ENCODE results near the gene CNN1. TPM values are rescaled to one million over a fixed set of nuclear protein-coding genes. Genes with fewer than 3 reads are reported as not detected.
A peak's percentile ranks its signal among the peaks of the same experiment; 100 is the strongest.
"Not testable (repeated sequence)": the region's sequence is repeated elsewhere in the genome, so short reads cannot be mapped to it uniquely, and the experiment has no call there.

Gene CNN1
- polyA plus RNA-seq, 3 donors from 2014 or later: not detected

GRCh38 chr19:11586331-11586730 lies 47.7 kb downstream of the CNN1 start:
- Mint-ChIP-seq H3K27me3 (ENCODE audit: low read depth in 3 of 3) (peaks cover 0 to 5% (median 0%) of the 10 kb centered on the region in 3 donors), H3K27ac (peak overlapping the region in 1 of 6 donors; percentile 28), H3K4me3 (no peak overlapping the region), H3K36me3 (peaks cover 0 to 4% (median 0%) of the 10 kb centered on the region in 3 donors), H3K4me1 (peaks cover 14 to 16% of the 10 kb centered on the region in 2 donors), H3K9me3 (peaks cover 0 to 1% (median 0%) of the 10 kb centered on the region in 6 donors)
- no peak for DNase-seq

- H3K27me3 Mint-ChIP-seq (ENCODE audit: low read depth in 3 of 3): peaks cover 0 to 5% (median 0%) of the 10 kb centered on the region in 3 donors
- H3K9me3 Mint-ChIP-seq: peaks cover 0 to 1% (median 0%) of the 10 kb centered on the region in 6 donors
- no peak overlapping the region for H3K4me3 Mint-ChIP-seq
- H3K27ac Mint-ChIP-seq: peak overlapping the region in 2 of 6 donors; percentile 20 to 64
- peak; percentile 71 to 73 (median 73) for DNase-seq
- peaks cover 5 to 6% of the 10 kb centered on the region in 2 donors for H3K4me1 Mint-ChIP-seq
- H3K36me3 Mint-ChIP-seq: no peaks in the 10 kb centered on the region
Measured at GRCh38 chr19:11587302-11587974, 48.8 kb downstream of the CNN1 start.

DNA sequence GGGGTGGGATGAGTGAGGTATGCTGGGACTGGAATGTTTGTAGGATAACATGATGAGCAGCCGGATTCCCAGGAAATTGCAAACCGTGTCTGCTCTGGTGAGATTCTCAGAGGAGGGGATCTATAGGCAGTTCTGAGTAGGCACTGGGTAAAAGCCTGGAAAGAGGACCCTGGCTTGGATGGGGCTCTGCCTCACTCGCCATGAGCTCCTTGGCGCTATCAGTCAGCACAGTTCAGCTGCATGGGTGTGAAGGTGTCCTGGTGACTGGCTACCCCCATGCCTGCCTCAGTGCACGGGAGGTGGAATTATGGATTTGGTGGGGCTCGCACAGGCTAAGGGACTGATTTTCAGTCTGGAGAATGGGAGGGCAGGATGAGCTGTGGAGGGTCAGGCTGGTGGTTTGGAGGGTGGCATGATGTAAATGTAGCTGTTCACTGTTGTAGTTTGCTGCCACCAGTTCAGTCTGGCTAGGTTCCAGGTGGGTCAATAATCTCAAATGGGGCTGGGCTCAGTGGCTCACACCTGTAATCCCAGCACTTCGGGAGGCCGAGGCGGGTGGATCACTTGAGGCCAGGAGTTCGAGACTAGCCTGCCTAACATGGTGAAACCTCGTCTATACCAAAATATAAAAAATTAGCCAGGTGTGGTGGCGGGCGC lies 49.5 kb downstream of the CNN1 start:
- Mint-ChIP-seq H3K36me3 (no peaks in the 10 kb centered on the region), H3K4me3 (no peak overlapping the region), H3K27ac (peak overlapping the region in 2 of 6 donors; percentile 20 to 64), H3K9me3 (peaks cover 0 to 1% (median 0%) of the 10 kb centered on the region in 6 donors), H3K4me1 (peaks cover 5 to 6% of the 10 kb centered on the region in 2 donors), H3K27me3 (ENCODE audit: low read depth in 3 of 3) (peaks cover 0 to 5% (median 0%) of the 10 kb centered on the region in 3 donors)
- DNase-seq: no peak

DNA sequence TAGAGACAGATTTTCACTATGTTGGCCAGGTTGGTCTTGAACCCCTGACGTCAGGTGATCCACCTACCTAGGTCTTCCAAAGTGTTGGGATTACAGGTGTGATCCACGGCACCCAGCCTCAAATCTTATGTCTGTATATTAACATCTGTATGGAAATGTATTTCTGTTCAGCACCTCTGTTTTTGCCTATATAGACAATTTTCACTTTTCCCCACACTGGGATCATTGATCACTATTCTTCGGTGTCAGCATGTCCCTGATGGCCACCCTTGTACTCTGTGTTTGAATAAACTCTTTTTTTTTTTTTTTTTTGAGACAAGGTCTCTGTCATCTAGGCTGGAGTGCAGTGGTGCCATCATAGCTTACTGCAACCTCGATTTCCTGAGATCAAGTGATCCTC lies 55.4 kb downstream of the CNN1 start:
- H3K4me3 Mint-ChIP-seq: no peak overlapping the region
- DNase-seq: no peak
- H3K9me3 Mint-ChIP-seq: no peaks in the 10 kb centered on the region
- H3K27me3 Mint-ChIP-seq (ENCODE audit: low read depth in 3 of 3): peaks cover 5 to 13% (median 12%) of the 10 kb centered on the region in 3 donors
- H3K27ac Mint-ChIP-seq: no peak overlapping the region
- no peaks in the 10 kb centered on the region for H3K36me3 Mint-ChIP-seq
- peaks cover 14 to 16% of the 10 kb centered on the region in 2 donors for H3K4me1 Mint-ChIP-seq

GRCh38 chr19:11596156-11596555 lies 57.5 kb downstream of the CNN1 start:
- Mint-ChIP-seq H3K9me3 (no peaks in the 10 kb centered on the region), H3K4me1 (peaks cover 17 to 28% of the 10 kb centered on the region in 2 donors), H3K27ac (peak overlapping the region in 5 of 6 donors; percentile 49 to 91 (median 68)), H3K4me3 (peak overlapping the region; percentile 26 to 93 (median 84)), H3K27me3 (ENCODE audit: low read depth in 3 of 3) (peaks cover 5 to 12% (median 12%) of the 10 kb centered on the region in 3 donors), H3K36me3 (no peaks in the 10 kb centered on the region)
- DNase-seq: no peak

GRCh38 chr19:11597202-11598102 lies 58.8 kb downstream of the CNN1 start, which contains the start of gene ZNF627:
TSS of gene ZNF627 (plus strand) at chr19:11597483. CDS start at chr19:11597628, 145 bp downstream.
- Mint-ChIP-seq H3K27me3 (ENCODE audit: low read depth in 3 of 3) (peaks cover 5 to 12% (median 12%) of the 10 kb centered on the region in 3 donors), H3K4me1 (peaks cover 20 to 34% of the 10 kb centered on the region in 2 donors), H3K36me3 (no peaks in the 10 kb centered on the region), H3K27ac (peak within 1 kb of the TSS; percentile 75 to 95 (median 92)), H3K9me3 (no peaks in the 10 kb centered on the region), H3K4me3 (peak within 1 kb of the TSS; percentile 88 to 96 (median 93))
- DNase-seq: peak; percentile 98

GRCh38 chr19:11598103-11598483 lies 59.4 kb downstream of the CNN1 start:
- peak overlapping the region; percentile 29 to 95 (median 92) for H3K27ac Mint-ChIP-seq
- peaks cover 21 to 37% of the 10 kb centered on the region in 2 donors for H3K4me1 Mint-ChIP-seq
- no peaks in the 10 kb centered on the region for H3K36me3 Mint-ChIP-seq
- no peak for DNase-seq
- no peaks in the 10 kb centered on the region for H3K9me3 Mint-ChIP-seq
- peaks cover 5 to 12% (median 12%) of the 10 kb centered on the region in 3 donors for H3K27me3 Mint-ChIP-seq (ENCODE audit: low read depth in 3 of 3)
- H3K4me3 Mint-ChIP-seq: peak overlapping the region; percentile 88 to 96 (median 93)

GRCh38 chr19:11598746-11599145 lies 60.1 kb downstream of the CNN1 start:
- peaks cover 0 to 2% (median 0%) of the 10 kb centered on the region in 3 donors for H3K36me3 Mint-ChIP-seq
- H3K4me1 Mint-ChIP-seq: peaks cover 21 to 37% of the 10 kb centered on the region in 2 donors
- H3K4me3 Mint-ChIP-seq: peak overlapping the region; percentile 40 to 91 (median 71)
- H3K27ac Mint-ChIP-seq: peak overlapping the region in 4 of 6 donors; percentile 31 to 91 (median 51)
- peaks cover 5 to 12% (median 12%) of the 10 kb centered on the region in 3 donors for H3K27me3 Mint-ChIP-seq (ENCODE audit: low read depth in 3 of 3)
- DNase-seq: no peak
- H3K9me3 Mint-ChIP-seq: no peaks in the 10 kb centered on the region

- H3K36me3 Mint-ChIP-seq, H3K9me3 Mint-ChIP-seq, DNase-seq: not testable (repeated sequence)
- Mint-ChIP-seq H3K27ac (peak overlapping the region in 1 of 6 donors; percentile 30), H3K27me3 (ENCODE audit: low read depth in 3 of 3) (peaks cover 5 to 12% (median 12%) of the 10 kb centered on the region in 3 donors), H3K4me3 (peak overlapping the region in 1 of 5 donors; percentile 63), H3K4me1 (peaks cover 21 to 37% of the 10 kb centered on the region in 2 donors)
Measured at GRCh38 chr19:11599704-11600103, 61.1 kb downstream of the CNN1 start.

Other genes with a start within 250 kb of the CNN1 start
- gene TSPAN16, start 242.7 kb upstream of the CNN1 start, polyA plus RNA-seq: not detected
- 1 to 10 TPM; 1.6 to 2.9 (median 2.2) TPM for gene RAB3D, start 199.2 kb upstream of the CNN1 start, polyA plus RNA-seq
- 10 to 100 TPM; 73.3 to 91.2 (median 81.4) TPM for gene TMEM205, start 192.6 kb upstream of the CNN1 start, polyA plus RNA-seq
- 10 to 100 TPM; 26.5 to 32.4 (median 28.8) TPM for gene CCDC159, start 192.3 kb upstream of the CNN1 start, polyA plus RNA-seq
- 1 to 10 TPM; 1.2 to 2.7 (median 1.8) TPM for gene PLPPR2, start 183.4 kb upstream of the CNN1 start, polyA plus RNA-seq
- gene SWSAP1, start 164.2 kb upstream of the CNN1 start, polyA plus RNA-seq: 1 to 10 TPM; 7.0 to 8.7 (median 8.3) TPM
- gene EPOR, start 154.5 kb upstream of the CNN1 start, polyA plus RNA-seq: 1 to 10 TPM; 3.6 to 5.8 (median 5.4) TPM
- not detected for gene RGL3, start 119.5 kb upstream of the CNN1 start, polyA plus RNA-seq
- not detected for gene ODAD3, start 103.7 kb upstream of the CNN1 start, polyA plus RNA-seq
- gene PRKCSH, start 103.2 kb upstream of the CNN1 start, polyA plus RNA-seq: 10 to 100 TPM; 13.7 to 75.6 (median 28.4) TPM
- gene ELAVL3, start 57.8 kb upstream of the CNN1 start, polyA plus RNA-seq: not detected
- gene ZNF653, start 33.0 kb upstream of the CNN1 start, polyA plus RNA-seq: 1 to 10 TPM in 2 of 3 donors, under 1 TPM in 1; 0.78 to 3.3 (median 1.1) TPM
- 10 to 100 TPM; 25.6 to 29.4 (median 26.2) TPM for gene ECSIT, start 9.7 kb upstream of the CNN1 start, polyA plus RNA-seq
- gene ELOF1, start 20.4 kb downstream of the CNN1 start, polyA plus RNA-seq: 100 to 1,000 TPM in 1 of 3 donors, 10 to 100 TPM in 2; 88.4 to 102 (median 98.3) TPM
- gene ACP5, start 38.8 kb downstream of the CNN1 start, polyA plus RNA-seq: 10 to 100 TPM; 10.9 to 14.0 (median 13.9) TPM
- 1 to 10 TPM; 6.1 to 9.6 (median 6.9) TPM for gene ZNF627, start 58.6 kb downstream of the CNN1 start, polyA plus RNA-seq
- gene ZNF823, start 200.1 kb downstream of the CNN1 start, polyA plus RNA-seq: 1 to 10 TPM; 1.7 to 5.0 (median 2.4) TPM
- gene ZNF441, start 228.1 kb downstream of the CNN1 start, polyA plus RNA-seq: 1 to 10 TPM in 2 of 3 donors, under 1 TPM in 1; 0.14 to 7.9 (median 5.2) TPM

Data from immature natural killer cell (primary cell).